CD4-positive, alpha-beta T cell treated with Interleukin-6 for 4 hours (primary cell): ENCODE results near the gene PROZ.

Experiments used
- DNase-seq: peaks from one replicate; pipeline ENCODE4 v3.0.0-alpha.2; 2020; ENCODE audit warnings: mixed read lengths

The PROZ gene

DNA sequence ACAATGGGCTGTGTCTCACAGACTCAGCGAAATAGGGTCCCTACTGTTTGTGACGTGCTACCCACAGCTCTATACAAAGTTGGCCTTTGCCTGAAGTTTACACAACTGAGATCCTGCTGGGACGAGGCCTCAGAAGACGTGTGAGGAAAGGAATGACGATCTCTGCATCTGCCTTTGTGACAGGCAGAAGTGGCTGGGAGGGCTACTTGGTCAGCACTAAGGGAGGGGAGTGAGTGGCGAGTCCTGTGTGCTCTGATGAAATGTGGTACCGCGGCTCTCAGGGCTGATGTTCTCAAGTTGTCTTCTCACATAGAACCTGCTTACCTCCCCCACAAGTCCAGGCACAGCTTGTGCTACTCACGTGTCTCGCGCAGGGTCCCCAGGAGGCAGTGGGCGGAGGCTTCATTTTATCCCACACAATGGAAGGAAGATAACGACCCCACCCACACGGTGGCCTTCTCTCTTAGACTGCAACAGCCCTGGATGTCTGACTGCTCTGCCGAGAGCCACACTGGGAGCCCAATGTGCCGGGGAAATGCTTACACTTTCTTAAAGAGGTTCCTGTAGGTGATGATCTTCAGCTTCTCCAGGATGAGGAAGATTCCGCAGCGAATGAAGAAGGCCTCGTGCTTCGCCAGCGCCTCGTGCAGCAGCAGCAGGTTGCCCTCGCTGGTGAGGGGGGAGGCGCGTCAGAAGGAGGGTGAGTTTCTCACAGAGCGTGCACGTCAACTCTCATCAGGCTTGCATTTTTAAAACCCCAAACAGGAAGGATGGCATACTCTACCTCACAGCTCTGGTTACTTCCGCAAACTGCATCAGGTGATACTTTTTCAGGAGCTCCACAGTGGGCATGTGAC is 21.2 kb downstream of the PROZ start:
- DNase-seq, result peak; percentile 24

DNA sequence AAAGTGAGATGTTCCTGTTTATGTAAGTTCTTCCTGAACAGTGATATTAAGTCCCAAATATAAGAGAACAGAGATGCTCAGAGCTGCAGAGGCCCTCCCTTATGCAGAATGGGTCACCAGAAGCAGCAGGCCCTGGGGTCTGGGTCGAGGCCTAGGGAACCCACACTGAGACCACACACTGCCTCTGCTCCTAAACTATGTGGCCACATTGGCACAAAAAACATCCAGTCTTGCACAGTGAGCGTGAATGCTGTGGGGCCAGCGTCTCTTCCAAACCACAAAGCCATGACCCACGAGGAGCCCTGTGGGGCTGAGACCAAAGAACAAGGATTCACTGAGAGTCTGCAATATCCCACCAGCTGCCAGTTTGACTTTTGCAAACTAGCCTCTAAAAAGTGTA is 23.6 kb downstream of the PROZ start:
- no peak for DNase-seq

DNA sequence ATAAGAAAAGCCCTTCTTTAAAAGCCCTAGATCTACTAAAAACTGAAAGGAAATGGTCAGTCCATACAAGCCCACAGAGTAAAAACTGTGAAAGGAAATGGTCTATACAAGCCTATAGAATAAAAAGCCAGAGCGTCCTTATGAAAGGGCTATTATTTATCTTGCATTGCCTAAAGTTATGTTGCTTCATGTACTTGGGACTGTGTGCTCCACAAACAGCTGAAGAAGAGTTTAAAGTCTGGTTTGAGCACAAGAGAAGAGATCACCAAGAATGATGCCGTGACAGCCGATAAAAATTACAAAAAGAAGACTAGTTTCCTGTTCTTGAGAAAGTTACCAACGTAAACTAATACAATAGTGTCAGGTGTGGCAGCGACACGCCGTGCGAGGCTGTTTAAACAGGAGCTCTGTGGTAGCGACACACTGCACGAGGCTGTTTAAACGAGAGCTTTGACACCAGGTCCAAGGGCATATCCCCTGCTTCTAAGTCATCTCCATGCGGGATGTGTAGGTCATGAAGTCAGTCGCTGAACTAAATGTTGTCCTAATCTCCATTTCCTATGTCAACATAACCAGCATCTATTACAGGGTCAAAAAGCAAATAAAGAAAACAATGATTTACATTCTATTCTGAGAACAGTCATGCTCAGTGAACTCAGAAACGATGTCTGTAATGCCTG is 25.1 kb downstream of the PROZ start:
- no peak for DNase-seq

DNA sequence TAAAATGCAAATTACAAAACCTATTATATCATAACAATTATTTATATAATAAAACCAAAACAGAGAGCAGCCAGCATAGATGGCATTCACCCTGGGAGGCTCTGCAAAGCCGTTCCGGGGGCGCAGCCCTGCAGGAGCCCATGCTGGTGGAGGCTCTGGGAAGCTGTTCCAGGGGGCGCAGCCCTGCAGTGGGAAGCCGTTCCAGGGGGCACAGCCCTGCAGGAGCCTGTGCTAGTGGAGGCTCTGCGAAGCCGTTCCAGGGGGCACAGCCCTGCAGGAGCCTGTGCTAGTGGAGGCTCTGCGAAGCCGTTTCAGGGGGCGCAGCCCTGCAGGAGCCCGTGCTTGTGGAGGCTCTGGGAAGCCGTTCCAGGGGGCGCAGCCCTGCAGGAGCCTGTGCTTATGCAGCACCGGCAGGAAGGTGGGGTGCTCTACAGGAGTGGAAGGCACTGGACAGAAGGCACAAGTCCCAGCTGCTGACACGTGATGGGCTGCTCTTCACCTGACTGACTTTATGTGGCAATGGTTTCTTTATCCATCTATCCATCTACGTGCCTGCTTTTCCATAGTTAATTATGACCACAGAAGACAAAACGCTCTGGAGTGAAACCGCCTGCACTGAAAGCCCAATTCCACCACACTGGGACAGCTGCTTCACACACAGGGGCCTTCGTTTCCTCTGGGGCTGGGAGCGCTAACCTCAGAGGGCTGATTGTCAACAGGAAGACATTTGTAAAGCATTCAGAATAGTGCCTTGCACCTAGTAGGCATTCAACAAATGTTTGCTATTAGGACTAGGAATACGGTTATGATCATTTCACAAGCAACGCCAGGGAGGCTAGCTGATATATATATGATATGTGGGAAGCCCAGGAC is 26.4 kb downstream of the PROZ start:
- DNase-seq, result peak; percentile 41

DNA sequence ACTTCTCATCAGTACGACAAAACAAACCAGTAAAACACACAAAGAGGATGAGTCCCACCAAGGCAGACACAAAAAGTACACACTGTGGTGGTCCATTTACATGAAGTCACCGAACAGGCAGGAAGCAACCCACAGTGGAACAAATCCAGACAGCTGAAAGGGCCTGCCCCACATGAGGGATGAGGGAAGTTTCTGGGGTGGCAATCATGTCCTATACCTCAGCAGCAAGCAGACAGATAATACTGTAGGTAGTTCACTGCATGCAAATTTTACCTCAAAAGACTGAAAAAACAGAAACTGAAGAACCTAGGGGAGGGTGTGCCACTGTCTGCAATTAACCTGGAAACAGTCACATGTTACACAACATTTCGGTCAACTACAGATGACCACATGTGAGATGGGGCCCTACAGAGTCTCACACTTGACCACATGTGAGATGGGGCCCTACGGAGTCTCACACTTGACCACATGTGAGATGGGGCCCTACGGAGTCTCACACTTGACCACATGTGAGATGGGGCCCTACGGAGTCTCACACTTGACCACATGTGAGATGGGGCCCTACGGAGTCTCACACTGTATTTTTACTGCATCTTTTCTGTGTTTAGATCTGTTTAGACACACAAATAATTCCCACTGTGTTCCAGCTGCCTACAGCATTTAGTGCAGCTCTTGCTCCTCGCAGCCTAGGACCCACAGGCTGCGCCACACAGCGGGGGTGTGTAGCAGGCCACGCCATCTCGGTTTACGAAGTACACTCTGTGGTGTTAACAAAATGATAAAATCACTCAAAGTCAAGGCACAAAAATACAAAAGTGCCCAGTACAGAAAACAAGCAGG is 27.8 kb downstream of the PROZ start:
- no peak for DNase-seq

DNA sequence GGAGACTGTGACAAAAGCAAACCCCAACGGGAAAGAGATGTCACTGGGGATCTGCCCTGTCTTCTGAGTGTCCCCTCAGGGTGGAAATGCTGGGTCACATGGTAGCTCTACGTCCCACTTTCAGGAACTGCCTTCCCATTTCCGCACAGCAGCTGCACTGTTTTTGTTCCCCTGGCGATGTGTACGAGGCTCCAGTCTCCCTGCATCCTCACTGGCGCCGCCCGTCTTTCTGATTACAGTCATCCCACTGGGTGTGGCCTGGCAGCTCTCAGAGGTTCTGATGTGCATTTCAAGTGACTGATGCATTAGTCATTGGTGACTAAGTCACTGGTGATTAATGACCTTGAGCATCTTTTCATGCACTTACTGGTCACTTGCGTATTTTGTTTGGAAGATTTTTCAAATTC is 28.8 kb downstream of the PROZ start:
- DNase-seq, result peak; percentile 59

DNA sequence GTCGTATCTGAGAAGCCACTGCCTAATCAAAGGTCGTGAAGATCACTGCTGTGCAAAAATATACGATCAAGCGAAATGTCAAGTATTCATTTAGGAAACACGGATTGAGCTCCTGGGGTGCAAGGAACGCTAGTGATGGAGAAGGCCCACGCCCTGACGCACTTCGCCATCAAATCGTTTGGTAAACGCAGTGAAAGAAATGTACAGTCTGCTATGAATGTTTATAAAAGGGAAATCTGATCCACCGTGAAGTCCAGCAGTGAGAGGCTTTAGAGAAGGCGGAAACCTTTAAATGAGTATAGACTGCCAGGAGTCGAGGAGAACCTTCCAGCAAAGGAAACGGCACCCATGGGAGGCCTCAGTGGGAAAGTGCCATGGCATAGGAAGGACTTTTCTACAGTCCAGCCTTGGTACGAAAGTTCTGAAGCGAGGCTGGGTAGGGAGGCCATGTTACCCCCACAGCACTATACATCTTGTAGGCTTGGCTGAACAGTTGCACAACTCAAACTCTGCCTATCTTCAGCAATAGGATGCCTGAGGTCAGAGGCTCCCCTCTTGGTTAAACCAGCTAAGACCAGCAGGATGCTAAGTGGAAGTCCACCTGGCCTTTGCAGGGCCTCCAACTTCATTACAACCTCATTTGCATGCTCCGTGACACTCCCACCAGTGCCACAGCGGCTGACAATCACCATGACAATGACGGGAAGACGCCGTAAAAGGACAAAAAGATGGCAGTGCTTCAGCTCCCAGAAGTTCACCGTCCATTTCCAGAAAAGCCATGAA is 29.6 kb downstream of the PROZ start:
- no peak for DNase-seq

DNA sequence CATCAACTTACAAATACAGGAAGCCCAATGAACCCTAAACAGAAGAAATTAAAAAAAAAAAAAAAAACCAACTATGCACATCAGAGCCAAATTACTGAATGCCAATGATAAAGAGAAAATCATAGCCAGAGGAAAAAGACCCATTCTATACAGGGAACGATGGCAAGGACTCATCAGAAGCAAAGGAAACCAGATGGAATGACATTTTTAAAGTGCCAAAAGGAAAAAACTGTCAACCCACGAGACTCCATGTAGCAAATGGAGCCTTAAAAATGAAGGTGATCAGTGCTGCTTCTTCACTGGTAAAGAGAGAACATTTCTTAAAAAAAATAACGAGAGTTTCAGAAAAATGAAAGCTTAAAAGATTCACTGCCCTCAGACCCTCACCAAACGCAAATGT is 31.7 kb downstream of the PROZ start:
- no peak for DNase-seq

DNA sequence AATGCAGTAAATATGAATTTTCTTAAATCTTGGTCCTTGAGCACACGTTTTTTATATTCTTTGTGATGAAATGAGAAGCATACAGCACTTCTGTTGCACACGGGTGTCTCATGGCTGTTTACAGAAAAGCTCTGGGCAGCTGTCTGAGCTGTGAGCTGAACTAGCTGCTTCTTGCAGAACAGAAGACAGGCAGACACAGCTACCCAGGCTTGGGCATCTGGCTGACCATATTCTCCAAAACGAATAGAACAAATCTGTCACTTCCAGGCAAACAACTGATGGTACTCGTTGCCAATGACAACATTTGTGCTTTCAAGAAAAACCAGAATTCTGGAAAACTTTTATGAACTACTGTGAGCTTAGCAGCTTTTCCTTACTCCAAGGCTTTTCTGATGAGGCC is 33.8 kb downstream of the PROZ start:
- no peak for DNase-seq

DNA sequence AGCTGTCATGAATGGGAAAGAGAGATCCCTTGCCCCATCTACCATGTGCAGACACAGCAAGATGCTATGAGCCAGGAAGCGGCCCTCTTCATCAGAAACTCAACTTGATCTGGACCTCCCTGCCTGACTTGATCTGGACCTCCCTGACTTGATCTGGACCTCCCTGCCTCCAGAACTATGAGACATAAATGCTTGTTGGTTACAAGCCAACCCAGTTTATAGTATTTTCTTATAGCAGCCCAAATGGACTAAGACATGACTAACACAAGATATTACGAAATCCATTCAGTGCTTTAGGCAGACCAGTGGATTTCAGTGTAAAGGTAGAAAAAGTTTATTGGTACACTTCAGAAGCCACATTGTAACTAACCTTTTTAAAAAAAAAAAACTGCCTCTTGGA is 34.5 kb downstream of the PROZ start:
- DNase-seq, result no peak

DNA sequence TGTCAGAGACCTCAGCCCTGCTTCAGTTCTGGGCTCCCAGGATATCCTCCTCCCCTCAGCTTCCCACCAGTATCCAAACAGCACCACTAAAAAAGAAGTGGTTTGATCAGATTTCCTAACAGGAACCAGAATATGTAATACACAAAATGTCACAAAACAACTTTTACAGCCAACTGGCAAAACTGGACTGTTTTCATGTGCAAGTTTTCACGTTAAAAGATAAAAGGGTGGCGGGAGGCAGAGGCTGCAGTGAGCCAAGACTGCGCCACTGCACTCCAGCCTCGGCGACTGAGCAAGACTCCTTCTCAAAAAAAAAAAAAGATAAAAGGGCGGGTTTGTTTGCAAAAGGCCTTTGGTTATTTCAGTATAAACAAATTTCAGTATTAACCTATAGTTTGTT is 36.9 kb downstream of the PROZ start:
- DNase-seq, result no peak

DNA sequence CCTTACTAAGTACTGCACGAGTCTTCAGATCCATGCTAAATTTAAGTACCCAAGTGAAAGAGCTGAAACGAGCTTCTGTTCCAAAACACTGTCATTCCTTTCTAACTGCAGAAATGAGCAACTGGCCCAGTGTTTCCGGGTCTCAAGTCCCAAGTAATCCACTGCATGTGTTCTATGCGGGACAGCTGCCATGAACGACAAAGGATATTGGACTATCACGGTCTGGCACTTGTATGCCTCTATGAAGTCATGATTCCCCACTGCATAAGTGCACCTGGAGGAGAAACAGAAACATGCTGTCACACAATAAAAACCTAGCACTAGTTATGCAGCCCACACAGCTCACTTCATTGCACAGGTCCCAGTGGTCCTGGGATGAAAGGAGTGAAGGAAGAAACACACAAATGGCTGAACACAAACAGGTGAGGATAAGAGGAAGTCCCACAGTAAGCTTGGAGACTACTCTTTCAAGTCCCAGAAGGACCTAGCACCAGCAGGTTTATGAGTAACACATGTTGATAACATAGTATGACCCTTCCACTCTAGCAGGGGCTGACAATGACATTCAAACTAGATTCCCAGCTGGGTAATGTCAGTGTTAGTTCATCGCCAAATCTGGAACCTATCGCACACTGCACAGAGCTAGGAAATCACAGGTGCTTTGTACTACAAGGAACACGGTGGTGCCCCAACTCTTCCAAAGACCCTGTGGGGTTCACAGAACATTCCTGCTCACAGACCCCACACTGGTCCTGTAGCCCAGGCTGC is 38.7 kb downstream of the PROZ start:
- no peak for DNase-seq

DNA sequence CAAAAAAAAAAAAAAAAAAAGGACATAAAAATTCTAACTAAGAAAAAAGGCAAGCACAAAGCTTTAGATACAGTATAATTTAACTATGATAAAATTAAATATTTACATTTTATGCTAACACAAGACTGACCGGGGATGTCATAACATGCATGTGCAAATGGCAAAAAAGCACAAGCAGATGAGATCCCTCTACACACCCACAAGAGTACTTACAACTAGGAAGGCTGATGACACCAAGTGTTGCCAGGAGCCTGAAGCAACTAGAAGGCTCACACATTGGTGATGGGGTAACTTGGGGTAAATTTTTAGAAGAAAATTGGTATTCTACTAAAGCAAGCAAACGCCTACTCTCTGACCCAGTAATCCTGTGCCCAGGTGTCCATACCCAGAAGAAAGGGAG is 43.4 kb downstream of the PROZ start:
- DNase-seq, result no peak

DNA sequence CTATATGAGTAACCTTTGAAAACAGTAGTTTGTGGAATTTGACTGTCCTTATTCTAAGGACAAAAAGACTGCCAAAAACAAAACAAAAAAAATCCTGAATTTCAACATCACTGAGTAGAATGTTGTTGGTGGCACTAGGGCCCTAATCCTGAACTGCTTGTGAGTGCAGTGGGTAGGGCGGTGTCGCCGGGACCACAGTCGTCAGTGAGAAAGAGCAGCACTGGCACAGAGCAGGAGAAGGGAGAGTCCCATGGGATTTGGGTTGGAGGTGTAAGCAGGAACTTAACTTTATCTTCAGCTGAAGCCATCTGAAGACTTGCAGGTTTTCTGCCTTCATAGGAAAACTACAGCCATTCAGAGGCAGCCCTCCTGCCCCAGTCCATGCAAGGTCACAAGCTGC is 44.5 kb downstream of the PROZ start:
- DNase-seq, result no peak

DNA sequence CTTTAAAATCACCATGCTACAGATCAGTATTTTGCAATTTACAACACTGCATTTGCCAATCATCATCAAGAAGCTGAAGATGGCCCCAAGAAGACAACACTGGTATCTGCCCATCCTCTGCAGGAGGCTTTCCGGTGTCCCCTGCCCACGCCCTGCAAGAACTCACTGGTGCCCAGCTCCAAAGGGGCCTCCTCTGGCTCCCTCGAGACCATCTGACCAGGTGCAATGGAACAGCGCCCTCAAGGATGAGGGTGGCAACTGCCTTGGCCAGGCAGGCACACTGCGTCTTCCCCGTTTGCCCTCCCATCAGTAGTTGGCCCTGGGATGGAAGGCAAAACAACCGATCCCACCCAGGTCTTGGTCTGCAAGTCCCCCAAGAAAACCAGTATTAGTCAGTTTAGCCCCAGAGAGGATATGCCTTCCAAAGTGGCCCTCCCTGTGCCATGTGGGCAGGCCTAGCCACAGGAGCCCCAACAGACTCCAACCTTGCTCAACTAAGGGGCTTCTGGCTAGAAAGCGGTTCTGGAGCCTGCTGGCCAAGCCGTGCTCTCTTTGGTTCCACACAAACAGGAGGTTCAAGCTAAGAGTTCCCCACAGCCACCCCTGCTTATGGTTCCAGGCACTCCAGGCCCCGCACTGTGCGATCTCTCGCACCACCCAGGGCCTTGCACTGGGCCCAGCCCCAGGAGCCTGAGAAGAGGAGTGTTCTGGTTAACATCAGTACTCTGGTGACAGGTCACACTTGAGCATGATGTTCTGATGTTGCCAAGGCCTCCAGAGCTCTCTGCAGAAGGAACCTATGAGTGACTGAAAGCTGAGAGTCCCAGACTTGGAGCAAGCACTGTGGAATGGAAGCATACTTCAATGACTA is 45.3 kb downstream of the PROZ start:
- no peak for DNase-seq

DNA sequence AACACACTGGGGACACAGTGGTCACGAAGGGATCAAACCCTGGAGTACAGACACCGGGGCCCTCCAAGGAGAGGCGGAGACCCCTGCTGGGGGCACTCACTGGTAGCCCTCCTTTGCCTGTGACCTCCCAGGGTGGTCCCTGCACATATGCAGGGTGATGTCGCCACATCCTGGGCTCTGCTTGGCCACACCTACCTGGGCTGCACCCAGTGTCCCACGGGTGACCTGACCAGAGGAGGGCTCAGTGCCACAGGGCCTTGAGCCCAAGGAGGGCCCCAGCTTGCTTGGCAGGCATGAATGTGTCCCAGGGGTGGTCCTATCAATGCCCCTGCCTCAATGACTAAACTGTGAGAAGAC is 45.9 kb downstream of the PROZ start:
- DNase-seq, result no peak

DNA sequence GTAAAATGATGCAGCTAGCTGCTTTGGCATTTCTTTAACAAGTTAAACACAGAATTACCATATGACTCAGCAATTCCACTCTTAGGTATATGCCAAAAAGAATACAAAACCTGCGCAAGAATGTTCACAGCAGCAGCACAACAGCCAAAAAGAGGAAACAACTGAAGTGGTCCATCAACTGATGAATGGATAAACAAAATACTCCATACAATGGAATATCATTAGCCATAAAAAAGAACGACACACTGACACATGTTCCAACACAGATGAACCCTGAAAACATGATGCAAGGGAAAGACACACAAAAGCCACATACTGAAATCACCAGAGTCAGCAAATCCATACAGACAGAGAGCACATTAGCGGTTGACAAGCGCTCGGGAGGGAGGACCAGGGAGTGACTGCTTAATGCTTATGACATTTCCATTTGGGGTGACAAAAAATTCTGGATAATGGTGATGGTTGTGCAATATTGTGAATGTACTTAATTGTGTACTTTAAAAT is 47.0 kb downstream of the PROZ start:
- no peak for DNase-seq

DNA sequence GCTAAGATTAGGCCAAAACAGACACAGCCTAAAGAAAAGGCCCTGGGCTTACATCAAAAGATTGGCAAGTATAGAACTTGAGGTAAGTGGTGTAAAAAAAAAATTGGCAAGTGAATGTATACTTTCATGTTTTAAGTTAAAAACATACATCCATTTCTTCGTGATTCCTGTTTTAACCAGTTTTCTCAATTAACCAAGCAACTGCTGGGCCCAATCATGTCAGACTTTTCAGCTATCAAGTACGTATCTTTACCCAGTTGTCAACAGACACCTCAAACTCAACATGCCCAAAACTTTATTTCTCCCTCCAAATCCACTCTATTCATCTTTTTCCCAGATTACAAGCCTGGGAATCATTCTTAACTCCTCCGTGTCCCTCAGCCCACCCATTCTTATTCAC is 49.0 kb downstream of the PROZ start:
- DNase-seq, result no peak

DNA sequence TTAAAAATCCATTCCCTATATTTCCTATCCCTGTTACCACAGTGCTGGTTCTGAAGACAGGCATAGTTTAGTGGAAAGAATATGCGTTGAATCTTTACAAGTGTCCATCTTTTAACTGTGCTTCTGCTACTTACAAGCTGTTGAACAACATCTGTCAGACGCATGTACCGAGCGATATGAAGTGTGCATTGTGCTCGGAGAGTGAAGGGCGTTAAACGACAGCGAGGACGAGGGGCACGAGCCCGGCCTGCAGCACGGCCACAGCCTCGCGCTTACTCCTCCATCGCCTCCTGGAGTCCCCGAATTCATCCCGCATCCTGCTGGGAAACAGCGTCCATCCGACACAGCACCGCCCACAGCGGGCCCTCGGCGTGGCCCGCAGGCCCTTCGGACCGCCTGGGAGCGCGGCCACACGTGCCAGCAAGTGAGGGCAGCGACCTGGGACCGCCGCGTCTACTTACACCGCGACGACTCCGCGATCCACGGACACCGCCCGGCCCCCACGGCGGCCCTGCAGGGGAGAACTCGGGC is 49.5 kb downstream of the PROZ start:
- DNase-seq, result no peak
